A549 treated with DMSO at 1 μM for 4 hours (cell line): ENCODE data around the gene ADAP1. TPM values are rescaled to one million over a fixed set of nuclear protein-coding genes. Genes with fewer than 3 reads are reported as not detected.

Experiments used
- total RNA-seq: library from RNA; stranded (reverse); fragments of 200-300 nt; extraction: Qiagen RNA extraction; gene quantifications from 5 replicates; pipeline ENCODE4 v1.2.3, GENCODE V29; 2022; ENCODE audit warnings: low read depth

ADAP1 gene, protein sequence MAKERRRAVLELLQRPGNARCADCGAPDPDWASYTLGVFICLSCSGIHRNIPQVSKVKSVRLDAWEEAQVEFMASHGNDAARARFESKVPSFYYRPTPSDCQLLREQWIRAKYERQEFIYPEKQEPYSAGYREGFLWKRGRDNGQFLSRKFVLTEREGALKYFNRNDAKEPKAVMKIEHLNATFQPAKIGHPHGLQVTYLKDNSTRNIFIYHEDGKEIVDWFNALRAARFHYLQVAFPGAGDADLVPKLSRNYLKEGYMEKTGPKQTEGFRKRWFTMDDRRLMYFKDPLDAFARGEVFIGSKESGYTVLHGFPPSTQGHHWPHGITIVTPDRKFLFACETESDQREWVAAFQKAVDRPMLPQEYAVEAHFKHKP
- 3.8 to 5.7 TPM (median 4.1 TPM) in 5 replicates for total RNA-seq

DNA sequence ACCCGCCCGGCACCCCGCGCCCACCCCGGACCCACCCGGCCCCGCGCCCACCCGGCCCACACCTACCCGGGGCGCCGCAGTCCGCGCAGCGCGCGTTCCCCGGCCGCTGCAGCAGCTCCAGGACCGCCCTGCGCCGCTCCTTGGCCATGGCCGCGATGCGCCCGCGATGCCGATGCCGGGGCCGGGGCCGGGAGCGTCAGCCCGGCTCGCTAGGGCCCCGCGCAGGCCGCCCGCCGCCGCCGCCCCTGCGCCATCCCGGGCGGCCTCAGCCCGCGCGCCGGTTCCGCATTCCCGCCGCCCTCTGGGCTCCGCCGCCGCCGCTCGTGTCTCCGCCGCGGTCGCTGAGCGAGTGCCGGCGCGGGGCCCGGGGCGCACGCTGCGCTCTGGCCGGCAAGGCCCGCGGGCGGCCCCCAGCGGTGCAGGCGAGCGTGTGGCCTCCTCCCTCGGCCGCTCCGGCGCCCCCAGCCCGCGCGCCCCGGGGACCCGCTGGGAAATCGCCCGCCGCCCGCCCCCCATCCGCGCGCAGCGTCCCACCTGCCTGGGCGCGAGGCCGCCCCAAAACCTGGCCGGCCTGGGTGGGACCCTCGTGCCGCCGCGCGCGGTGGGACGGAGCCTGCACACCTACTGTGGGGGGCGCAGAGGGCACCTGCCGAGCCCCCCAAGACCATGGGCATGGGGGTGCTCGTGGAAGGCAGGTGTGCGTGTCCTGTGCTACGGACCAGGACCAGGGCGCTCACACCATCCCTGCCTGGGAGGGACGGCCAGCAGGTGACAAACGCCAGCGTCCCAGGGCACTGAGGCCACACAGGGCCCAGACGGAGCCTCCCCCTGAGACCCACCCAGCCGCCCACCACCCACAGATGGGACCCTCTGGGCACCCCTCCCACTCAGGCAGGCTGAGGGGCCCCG lies at the start of gene ADAP1:
Gene ADAP1, minus strand, starts transcription at position 351 of the 909 bp plus-strand sequence. Its CDS starts 203 bp downstream, at position 148.

DNA sequence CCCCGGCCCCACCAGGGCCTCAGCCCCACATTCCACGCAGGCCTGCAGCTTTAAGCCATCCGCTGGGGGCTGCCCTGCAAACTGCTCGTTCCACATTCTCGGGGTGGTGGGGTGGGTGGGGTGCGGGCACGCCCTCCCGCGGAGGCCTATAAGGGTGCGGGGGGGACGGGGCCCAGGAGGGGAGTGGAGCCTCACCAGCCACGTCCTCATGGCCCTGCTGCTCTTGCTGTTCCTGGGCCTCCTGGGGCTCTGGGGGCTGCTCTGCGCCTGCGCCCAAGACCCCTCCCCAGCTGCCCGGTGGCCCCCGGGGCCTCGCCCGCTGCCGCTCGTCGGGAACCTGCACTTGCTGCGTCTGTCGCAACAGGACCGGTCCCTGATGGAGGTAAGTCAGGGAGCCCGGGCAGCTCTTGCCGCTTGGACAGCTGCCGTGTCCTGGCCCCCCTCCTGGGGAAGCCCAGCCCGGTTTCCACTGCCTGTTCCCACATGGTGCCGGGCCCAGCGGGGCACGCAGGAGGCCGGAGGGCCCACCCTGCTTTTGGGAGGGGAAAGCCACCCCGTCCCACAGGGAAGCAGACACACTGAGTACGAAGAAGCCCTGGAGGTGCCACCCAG lies 28.6 kb upstream of the ADAP1 start, which contains the start of gene CYP2W1:
Gene CYP2W1, plus strand, starts transcription at position 178 of the 612 bp plus-strand sequence. Its CDS starts 31 bp downstream, at position 209.

GRCh38 chr7:974820-975681 lies 20.6 kb upstream of the ADAP1 start, which contains the start of gene COX19:
Gene COX19 (minus strand): TSS chr7:975549. CDS start chr7:975509, 40 bp downstream.

GRCh38 chr7:876077-876971 lies 78.2 kb downstream of the ADAP1 start, which contains the start of gene GET4:
Gene GET4 (plus strand): TSS chr7:876554. CDS start chr7:876646, 92 bp downstream.

Other genes starting within 250 kb of the ADAP1 start
- 36.2 to 54.6 TPM (median 45.3 TPM) in 5 replicates for gene DNAAF5, start 228.0 kb downstream of the ADAP1 start, total RNA-seq
- gene PRKAR1B, start 227.4 kb downstream of the ADAP1 start, total RNA-seq: 23.6 to 28.6 TPM (median 27.1 TPM) in 5 replicates
- gene SUN1, start 122.2 kb downstream of the ADAP1 start, total RNA-seq: 82.0 to 101 TPM (median 95.8 TPM) in 5 replicates
- gene GET4, start 78.1 kb downstream of the ADAP1 start, total RNA-seq: 38.2 to 65.9 TPM (median 53.4 TPM) in 5 replicates
- gene COX19, start 20.9 kb upstream of the ADAP1 start, total RNA-seq: 5.5 to 6.8 TPM (median 5.9 TPM) in 5 replicates
- gene CYP2W1, start 28.5 kb upstream of the ADAP1 start, total RNA-seq: 0.03 to 0.11 TPM in 2 of 5 replicates, not detected in the others
- 2.0 to 2.3 TPM (median 2.1 TPM) in 5 replicates for gene GPR146, start 89.9 kb upstream of the ADAP1 start, total RNA-seq
- 0.64 to 1.1 TPM (median 0.79 TPM) in 5 replicates for gene GPER1, start 133.4 kb upstream of the ADAP1 start, total RNA-seq
- gene ZFAND2A, start 205.5 kb upstream of the ADAP1 start, total RNA-seq: 51.4 to 65.0 TPM (median 61.0 TPM) in 5 replicates